ENCODE data around the gene CCDC88A. TPM values are rescaled to one million over a fixed set of nuclear protein-coding genes. Genes with fewer than 3 reads are reported as not detected.

CCDC88A gene
- total RNA-seq, 2 donors from 2014 or later = 50.0 to 74.5 TPM

DNA sequence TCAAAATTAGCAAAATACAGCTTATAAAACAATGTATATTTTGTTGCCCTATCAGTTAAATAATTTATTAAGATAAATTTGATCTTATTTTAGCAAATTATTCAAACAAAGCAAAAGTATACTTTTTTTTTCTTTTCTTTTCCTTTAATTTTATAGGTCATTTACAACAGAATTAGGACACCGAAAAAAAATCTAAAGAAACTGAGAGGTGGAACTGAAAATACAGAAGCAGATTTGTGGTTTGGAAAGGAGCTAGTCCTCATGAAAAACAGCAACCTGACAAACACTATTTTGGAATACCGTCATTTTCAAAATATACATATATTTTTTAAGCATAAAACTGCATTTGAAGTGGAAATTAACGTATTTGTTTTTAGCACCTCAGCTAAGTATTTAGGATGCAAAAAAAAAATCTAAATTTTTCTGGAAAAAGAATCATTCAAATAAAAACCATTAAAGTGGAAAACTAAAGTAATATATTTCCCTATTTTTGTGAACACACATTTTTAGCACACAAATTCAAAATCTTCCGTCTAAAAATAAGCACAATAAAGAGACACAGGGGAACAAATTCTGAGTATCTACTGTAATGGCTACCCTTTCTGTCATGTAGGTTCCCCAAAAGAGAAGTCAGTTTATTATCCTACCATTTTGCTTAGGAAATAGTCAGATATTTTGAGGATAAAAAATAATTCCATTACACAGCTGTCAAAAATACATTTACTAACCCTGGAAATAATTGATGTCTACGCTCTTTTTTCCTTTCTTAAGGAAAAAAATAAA lies 2.7 kb downstream of the CCDC88A start:
- Histone ChIP-seq H3K4me3 (peak overlapping the region; percentile 85), H3K27me3 (replicated peaks; ENCODE audit: insufficient read depth) (no peaks in the 10 kb centered on the region), H3K27ac (no peak overlapping the region), H3K4me1 (ENCODE audit: control insufficient read depth in 1 of 2, low read depth in 2 of 2) (peaks cover 6 to 8% of the 10 kb centered on the region in 2 donors), H3K9me3 (no peaks in the 10 kb centered on the region), H3K36me3 (no peaks in the 10 kb centered on the region)
- TF ChIP-seq, protein P1, sequence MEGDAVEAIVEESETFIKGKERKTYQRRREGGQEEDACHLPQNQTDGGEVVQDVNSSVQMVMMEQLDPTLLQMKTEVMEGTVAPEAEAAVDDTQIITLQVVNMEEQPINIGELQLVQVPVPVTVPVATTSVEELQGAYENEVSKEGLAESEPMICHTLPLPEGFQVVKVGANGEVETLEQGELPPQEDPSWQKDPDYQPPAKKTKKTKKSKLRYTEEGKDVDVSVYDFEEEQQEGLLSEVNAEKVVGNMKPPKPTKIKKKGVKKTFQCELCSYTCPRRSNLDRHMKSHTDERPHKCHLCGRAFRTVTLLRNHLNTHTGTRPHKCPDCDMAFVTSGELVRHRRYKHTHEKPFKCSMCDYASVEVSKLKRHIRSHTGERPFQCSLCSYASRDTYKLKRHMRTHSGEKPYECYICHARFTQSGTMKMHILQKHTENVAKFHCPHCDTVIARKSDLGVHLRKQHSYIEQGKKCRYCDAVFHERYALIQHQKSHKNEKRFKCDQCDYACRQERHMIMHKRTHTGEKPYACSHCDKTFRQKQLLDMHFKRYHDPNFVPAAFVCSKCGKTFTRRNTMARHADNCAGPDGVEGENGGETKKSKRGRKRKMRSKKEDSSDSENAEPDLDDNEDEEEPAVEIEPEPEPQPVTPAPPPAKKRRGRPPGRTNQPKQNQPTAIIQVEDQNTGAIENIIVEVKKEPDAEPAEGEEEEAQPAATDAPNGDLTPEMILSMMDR (IDR thresholded peaks at IDR 0.05) = no peak
- ATAC-seq (ENCODE audit: insufficient number of reproducible peaks, low FRiP score, low read depth) = no peak
- DNase-seq (ENCODE audit: low spot score) = no peak

DNA sequence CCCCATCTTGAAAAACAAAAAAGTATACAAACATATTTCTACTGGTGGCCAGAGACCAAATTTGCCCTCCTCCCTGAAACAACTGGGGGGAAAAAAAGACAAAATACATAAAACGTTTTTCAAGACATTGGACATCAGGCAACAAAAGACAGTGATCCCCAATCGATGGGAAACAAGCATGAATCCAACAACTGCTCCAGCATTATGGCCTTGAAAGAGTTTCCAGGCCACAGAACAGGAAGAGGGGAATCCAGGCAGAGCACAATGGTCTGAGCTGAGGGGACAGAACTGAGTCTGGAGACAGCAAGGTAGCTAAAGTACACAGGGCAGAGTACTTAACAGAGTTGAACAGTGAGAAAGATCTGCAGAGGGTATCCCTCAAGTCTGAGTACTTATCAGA lies 4.4 kb downstream of the CCDC88A start:
- Histone ChIP-seq H3K27ac (no peak overlapping the region), H3K9me3 (no peaks in the 10 kb centered on the region), H3K27me3 (replicated peaks; ENCODE audit: insufficient read depth) (no peaks in the 10 kb centered on the region), H3K4me3 (no peak overlapping the region), H3K36me3 (no peaks in the 10 kb centered on the region), H3K4me1 (ENCODE audit: control insufficient read depth in 1 of 2, low read depth in 2 of 2) (peaks cover 6 to 8% of the 10 kb centered on the region in 2 donors)
- TF ChIP-seq, protein P1 (IDR thresholded peaks at IDR 0.05) = no peak
- no peak for ATAC-seq (ENCODE audit: insufficient number of reproducible peaks, low FRiP score, low read depth)
- DNase-seq (ENCODE audit: low spot score) = no peak

DNA sequence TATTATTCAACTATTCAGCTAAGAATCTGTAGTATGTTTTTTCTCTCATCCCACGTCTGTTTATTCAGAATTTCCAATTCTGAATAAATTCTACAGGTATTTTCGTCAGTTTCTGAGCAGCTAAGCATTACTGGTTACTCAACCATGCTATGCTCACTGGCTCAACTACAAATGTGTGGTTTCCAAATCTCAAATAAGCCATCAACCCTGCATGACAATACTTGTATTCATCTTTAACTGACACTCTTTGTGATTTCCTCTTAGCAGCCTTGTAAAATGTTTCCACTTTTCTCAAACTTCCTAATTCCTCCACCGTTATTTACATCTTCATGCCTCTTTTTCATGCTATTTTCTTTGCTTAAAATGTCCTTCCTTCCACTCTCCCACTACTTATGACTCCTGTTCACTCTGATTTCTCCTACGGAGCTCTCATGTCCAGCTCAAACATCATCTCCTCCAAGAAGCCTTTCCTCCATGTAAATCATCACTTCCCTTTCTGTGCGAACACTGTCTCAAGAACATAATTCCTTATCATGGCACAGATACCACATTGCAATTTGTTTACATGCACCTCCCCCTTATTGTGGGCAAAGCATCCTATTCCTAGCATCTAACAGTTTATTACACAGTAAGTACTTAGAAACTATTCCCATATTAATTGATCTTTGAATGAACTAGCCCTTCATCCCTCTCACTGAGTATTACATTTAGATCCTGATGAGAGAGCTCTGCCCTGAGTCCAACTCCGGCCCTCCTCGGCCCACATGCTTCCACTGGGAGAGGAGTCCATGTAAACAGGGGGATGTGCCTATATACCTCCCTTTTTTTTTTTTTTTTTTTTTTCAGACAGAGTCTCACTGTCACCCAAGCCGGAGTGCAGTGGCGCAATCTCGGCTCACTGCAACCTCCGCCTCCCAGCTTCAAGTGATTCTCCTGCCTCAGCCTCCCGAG lies 10.5 kb downstream of the CCDC88A start:
- Histone ChIP-seq H3K9me3 (no peaks in the 10 kb centered on the region), H3K27ac (no peak overlapping the region), H3K36me3 (peaks cover 8% of the 10 kb centered on the region), H3K4me3 (no peak overlapping the region), H3K4me1 (ENCODE audit: control insufficient read depth in 1 of 2, low read depth in 2 of 2) (no peaks in the 10 kb centered on the region), H3K27me3 (replicated peaks; ENCODE audit: insufficient read depth) (no peaks in the 10 kb centered on the region)
- DNase-seq (ENCODE audit: low spot score) (no peak), ATAC-seq (ENCODE audit: insufficient number of reproducible peaks, low FRiP score, low read depth) (no peak)
- TF ChIP-seq, protein P1 (IDR thresholded peaks at IDR 0.05) = no peak

DNA sequence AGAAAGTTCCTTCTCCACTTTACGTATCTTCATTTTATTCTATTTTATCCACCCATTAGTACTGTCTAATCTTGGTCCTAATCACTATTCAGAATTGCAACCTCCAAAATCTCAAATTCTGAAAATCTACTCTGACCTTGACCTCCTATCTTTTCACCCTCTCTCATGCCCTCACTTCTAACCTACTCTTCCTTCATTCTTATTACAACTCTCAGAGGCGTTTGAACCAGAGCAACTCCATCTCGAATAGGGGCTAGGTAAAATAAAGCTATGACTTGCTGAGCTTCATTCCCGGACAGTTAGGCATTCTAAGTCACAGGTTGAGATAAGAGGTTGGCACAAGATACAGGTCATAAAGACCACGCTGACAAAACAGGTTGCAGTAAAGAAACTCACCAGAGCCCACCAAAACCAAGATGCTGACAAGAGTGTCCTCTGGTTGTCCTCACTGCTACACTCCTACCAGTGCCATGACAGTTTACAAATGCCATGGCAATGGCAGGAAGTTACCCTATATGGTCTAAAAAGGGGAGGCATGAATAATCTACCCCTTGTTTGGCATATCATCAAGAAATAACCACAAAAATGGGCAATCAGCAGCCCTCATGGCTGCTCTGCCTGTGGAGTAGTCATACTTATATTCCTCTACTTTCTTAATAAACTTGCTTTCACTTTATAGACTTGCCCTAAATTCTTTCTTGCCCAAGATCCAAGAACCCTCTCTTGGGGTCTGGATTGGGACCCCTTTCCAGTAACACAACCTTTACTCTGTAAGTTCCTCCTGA lies 11.4 kb downstream of the CCDC88A start:
- Histone ChIP-seq H3K27ac (no peak overlapping the region), H3K4me1 (ENCODE audit: control insufficient read depth in 1 of 2, low read depth in 2 of 2) (no peaks in the 10 kb centered on the region), H3K27me3 (replicated peaks; ENCODE audit: insufficient read depth) (no peaks in the 10 kb centered on the region), H3K9me3 (no peaks in the 10 kb centered on the region), H3K36me3 (peaks cover 8% of the 10 kb centered on the region), H3K4me3 (no peak overlapping the region)
- DNase-seq (ENCODE audit: low spot score) (no peak), ATAC-seq (ENCODE audit: insufficient number of reproducible peaks, low FRiP score, low read depth) (no peak)
- TF ChIP-seq, protein P1 (IDR thresholded peaks at IDR 0.05) = no peak
